Panc1 (cell line): ENCODE results near the gene POLE4.

Experiments
- CTCF ChIP-seq: fragments of 450-650 bp; IDR thresholded peaks from 2 replicates; pipeline ENCODE4 v1.5.1; 2017; ENCODE audit warnings: mild to moderate bottlenecking
- POLR2AphosphoS5 ChIP-seq: IDR thresholded peaks from 2 replicates; pipeline ENCODE4 v1.6.1; 2012; ENCODE audit warnings: mild to moderate bottlenecking, low read depth, low read length, moderate library complexity
- REST ChIP-seq, 2 experiments: IDR thresholded peaks; 2 replicates each; pipeline ENCODE4 v1.6.1; 2011 to 2012; ENCODE audit warnings: low read depth in 2 of 2, control low read depth in 1 of 2, low read length in 1 of 2, mild to moderate bottlenecking in 1 of 2, moderate library complexity in 1 of 2; ENCODE audit not compliant: insufficient read depth in 1 of 2
- SIN3A ChIP-seq: IDR thresholded peaks from 2 replicates; pipeline ENCODE4 v1.6.1; 2012; ENCODE audit warnings: low read depth, mild to moderate bottlenecking, low read length, moderate library complexity, borderline replicate concordance; ENCODE audit not compliant: insufficient read depth
- TCF7L2 ChIP-seq: IDR thresholded peaks from 2 replicates; pipeline ENCODE4 v1.6.1; 2011; ENCODE audit warnings: mild to moderate bottlenecking, low read depth, low read length, inconsistent platforms

GRCh38 chr2:74985978-74986609, 27.7 kb downstream of the POLE4 start:
- TF ChIP-seq CTCF = no peak
- TF ChIP-seq SIN3A = no peak
- TF ChIP-seq POLR2AphosphoS5 = no peak
- no peak for TF ChIP-seq REST (IDR thresholded peaks at IDR 0.05; ENCODE audit: insufficient read depth in 1 of 2, low read depth in 2 of 2, low read length in 1 of 2)
- TF ChIP-seq TCF7L2 = no peak
